Neural cell (in vitro differentiated cells): ENCODE measurements around the gene POU6F2. TPM values are rescaled to one million over a fixed set of nuclear protein-coding genes. Genes with fewer than 3 reads are reported as not detected.

Experiments
- H2AFZ ChIP-seq: fragments of 200-600, 300-800 bp; sonication (generic), shearing (Covaris generic); 2 replicates; pipeline ENCODE4 v1.6.0; 2014; ENCODE audit warnings: low read depth, mild to moderate bottlenecking, antibody characterized with exemption, low read length, moderate library complexity
- H3F3A ChIP-seq: fragments of 200-600 bp; shearing (Covaris generic); 2 replicates; pipeline ENCODE4 v1.6.1; 2016; ENCODE audit warnings: mild to moderate bottlenecking, moderate library complexity, mixed read lengths, antibody characterized with exemption, low read length; ENCODE audit not compliant: insufficient read depth, poor library complexity, severe bottlenecking
- H3K27ac ChIP-seq: fragments of 200-600, 300-800 bp; sonication (generic), shearing (Covaris generic); 2 replicates; pipeline ENCODE4 v1.5.1; 2014; ENCODE audit warnings: mild to moderate bottlenecking, low read length, moderate library complexity
- H3K27me3 ChIP-seq: fragments of 300-800, 200-600 bp; sonication (generic), shearing (Covaris generic); 2 replicates; pipeline ENCODE4 v1.6.0; 2014; ENCODE audit warnings: mild to moderate bottlenecking, low read depth, low read length, moderate library complexity; ENCODE audit not compliant: insufficient read depth
- H3K36me3 ChIP-seq: fragments of 300-800, 200-600 bp; sonication (generic), shearing (Covaris generic); 2 replicates; pipeline ENCODE4 v1.5.1; 2014; ENCODE audit warnings: mild to moderate bottlenecking, antibody characterized with exemption, low read length, moderate library complexity; ENCODE audit not compliant: insufficient read depth
- H3K4me2 ChIP-seq: fragments of 300-800, 200-600 bp; sonication (generic), shearing (Covaris generic); 2 replicates; pipeline ENCODE4 v1.6.0; 2014; ENCODE audit warnings: mild to moderate bottlenecking, low read length
- H3K4me3 ChIP-seq: fragments of 300-800, 200-600 bp; sonication (generic), shearing (Covaris generic); 2 replicates; pipeline ENCODE4 v1.5.1; 2014; ENCODE audit warnings: mild to moderate bottlenecking, low read length, moderate library complexity
- H3K79me2 ChIP-seq: fragments of 200-600 bp; shearing (Covaris generic); replicated peaks from 2 replicates; pipeline ENCODE4 v1.6.0; 2014; ENCODE audit warnings: mild to moderate bottlenecking, low read length, moderate library complexity; ENCODE audit not compliant: insufficient read depth
- H3K9ac ChIP-seq: fragments of 300-800, 200-600 bp; sonication (generic), shearing (Covaris generic); 2 replicates; pipeline ENCODE4 v1.6.1; 2016; ENCODE audit warnings: mild to moderate bottlenecking, low read length, mixed read lengths
- H3K9me2 ChIP-seq: fragments of 200-600 bp; shearing (Covaris generic); 2 replicates; pipeline ENCODE4 v1.6.1; 2016; ENCODE audit warnings: mild to moderate bottlenecking, low read length, mixed read lengths; ENCODE audit not compliant: insufficient read depth
- H3K9me3 ChIP-seq: fragments of 200-600, 300-800 bp; sonication (generic), shearing (Covaris generic); 2 replicates; pipeline ENCODE4 v1.6.1; 2016; ENCODE audit warnings: mild to moderate bottlenecking, mixed run types, low read length, moderate library complexity, mixed read lengths
- H4K20me1 ChIP-seq: fragments of 200-600 bp; shearing (Covaris generic); 2 replicates; pipeline ENCODE4 v1.6.1; 2016; ENCODE audit warnings: mild to moderate bottlenecking, mixed run types; ENCODE audit not compliant: insufficient read depth
- EP300 ChIP-seq: fragments of 450-650 bp; conservative IDR thresholded peaks from 2 replicates; pipeline ENCODE4 v1.6.1; 2014; ENCODE audit warnings: antibody characterized with exemption, mild to moderate bottlenecking, moderate library complexity; ENCODE audit not compliant: poor library complexity, severe bottlenecking
- EZH2 ChIP-seq: fragments of 200-600, 300-800 bp; shearing (Covaris generic), sonication (generic); IDR thresholded peaks from 2 replicates; pipeline ENCODE4 v1.6.1; 2014; ENCODE audit warnings: antibody characterized with exemption, low read length, borderline replicate concordance, mild to moderate bottlenecking; ENCODE audit not compliant: insufficient read depth, poor library complexity, severe bottlenecking
- MXI1 ChIP-seq: fragments of 450-650 bp; conservative IDR thresholded peaks from 2 replicates; pipeline ENCODE4 v1.6.1; 2014; ENCODE audit warnings: antibody characterized with exemption, mild to moderate bottlenecking; ENCODE audit not compliant: poor library complexity, severe bottlenecking
- POLR2AphosphoS5 ChIP-seq: IDR thresholded peaks from 2 replicates; pipeline ENCODE4 v1.6.1; 2012
- RAD21 ChIP-seq: fragments of 450-650 bp; conservative IDR thresholded peaks from 2 replicates; pipeline ENCODE4 v1.6.1; 2014; ENCODE audit warnings: antibody characterized with exemption, mild to moderate bottlenecking, moderate library complexity
- SMC3 ChIP-seq: fragments of 450-650 bp; conservative IDR thresholded peaks from 2 replicates; pipeline ENCODE4 v1.6.1; 2014; ENCODE audit warnings: antibody characterized with exemption, mild to moderate bottlenecking, moderate library complexity; ENCODE audit not compliant: poor library complexity
- TAF1 ChIP-seq: IDR thresholded peaks from 2 replicates; pipeline ENCODE4 v1.6.1; 2012; ENCODE audit warnings: low read depth
- polyA plus RNA-seq: library from polyadenylated mRNA; depleted of rRNA; stranded (reverse); fragments of >200 nt; gene quantifications from 2 replicates; pipeline ENCODE4 v1.2.3, GENCODE V29; 2014
- TF ChIP-seq, protein P1 (sequence below): fragments of 450-650 bp; IDR thresholded peaks from 2 replicates; pipeline ENCODE4 v1.5.1; 2014; ENCODE audit warnings: antibody characterized with exemption, mild to moderate bottlenecking, moderate library complexity; ENCODE audit not compliant: poor library complexity, severe bottlenecking
- TF ChIP-seq, protein P2 (sequence below): IDR thresholded peaks from 2 replicates; pipeline ENCODE4 v1.6.1; 2012; ENCODE audit warnings: borderline replicate concordance

Gene POU6F2
- polyA plus RNA-seq, 1 donor from 2014 or later = 2.8 TPM

DNA sequence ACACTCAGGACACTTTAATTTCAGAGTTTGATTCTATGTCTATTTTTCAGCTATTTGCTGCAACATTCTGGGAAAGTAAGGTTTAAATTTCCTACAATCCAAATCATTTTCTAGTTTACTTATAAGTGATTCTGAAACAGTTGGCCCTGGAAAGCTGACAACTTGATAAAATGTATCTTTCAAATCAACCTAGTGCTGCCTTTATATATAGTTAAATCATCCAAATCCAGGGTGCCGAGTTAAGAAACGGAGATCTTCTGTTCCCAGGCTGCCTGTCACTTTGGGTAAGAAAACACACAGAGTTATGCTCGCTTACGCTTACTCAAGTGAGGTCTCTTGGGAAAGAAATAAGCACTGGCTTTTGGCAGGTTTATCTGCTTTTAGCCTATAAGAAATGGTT, 175.0 kb downstream of the POU6F2 start:
- no peak overlapping the region for H3K4me2 ChIP-seq
- no peak overlapping the region for H3K4me3 ChIP-seq

DNA sequence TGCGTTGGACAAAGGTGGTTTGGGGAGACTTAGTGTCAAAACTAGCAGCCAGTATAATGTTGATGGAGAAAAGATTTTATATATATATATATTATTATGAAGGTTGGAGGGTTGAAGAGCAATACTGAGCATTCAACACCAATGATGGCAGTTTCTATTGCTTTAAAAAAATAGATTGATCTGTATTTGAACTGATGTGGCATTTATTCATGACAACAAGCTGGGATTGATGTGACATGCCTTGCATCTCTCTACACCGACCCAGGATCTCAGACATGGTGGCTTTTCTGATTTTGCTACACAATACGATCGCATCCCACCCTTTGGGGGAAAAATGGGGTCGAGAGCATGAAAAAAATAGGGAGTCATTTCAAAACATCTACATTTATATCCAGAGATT, 175.4 kb downstream of the POU6F2 start:
- Histone ChIP-seq H3F3A (no peaks in the 10 kb centered on the region), H3K9ac (no peak overlapping the region), H3K9me2 (no peaks in the 10 kb centered on the region), H3K4me3 (no peak overlapping the region), H3K4me2 (peak overlapping the region; percentile 26), H3K27me3 (no peaks in the 10 kb centered on the region), H4K20me1 (no peaks in the 10 kb centered on the region), H3K9me3 (no peaks in the 10 kb centered on the region), H3K36me3 (no peaks in the 10 kb centered on the region), H3K27ac (no peak overlapping the region), H2AFZ (no peak overlapping the region), H3K79me2 (no peaks in the 10 kb centered on the region)
- TF ChIP-seq, protein P1, sequence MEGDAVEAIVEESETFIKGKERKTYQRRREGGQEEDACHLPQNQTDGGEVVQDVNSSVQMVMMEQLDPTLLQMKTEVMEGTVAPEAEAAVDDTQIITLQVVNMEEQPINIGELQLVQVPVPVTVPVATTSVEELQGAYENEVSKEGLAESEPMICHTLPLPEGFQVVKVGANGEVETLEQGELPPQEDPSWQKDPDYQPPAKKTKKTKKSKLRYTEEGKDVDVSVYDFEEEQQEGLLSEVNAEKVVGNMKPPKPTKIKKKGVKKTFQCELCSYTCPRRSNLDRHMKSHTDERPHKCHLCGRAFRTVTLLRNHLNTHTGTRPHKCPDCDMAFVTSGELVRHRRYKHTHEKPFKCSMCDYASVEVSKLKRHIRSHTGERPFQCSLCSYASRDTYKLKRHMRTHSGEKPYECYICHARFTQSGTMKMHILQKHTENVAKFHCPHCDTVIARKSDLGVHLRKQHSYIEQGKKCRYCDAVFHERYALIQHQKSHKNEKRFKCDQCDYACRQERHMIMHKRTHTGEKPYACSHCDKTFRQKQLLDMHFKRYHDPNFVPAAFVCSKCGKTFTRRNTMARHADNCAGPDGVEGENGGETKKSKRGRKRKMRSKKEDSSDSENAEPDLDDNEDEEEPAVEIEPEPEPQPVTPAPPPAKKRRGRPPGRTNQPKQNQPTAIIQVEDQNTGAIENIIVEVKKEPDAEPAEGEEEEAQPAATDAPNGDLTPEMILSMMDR = no peak
- TF ChIP-seq, protein P2, sequence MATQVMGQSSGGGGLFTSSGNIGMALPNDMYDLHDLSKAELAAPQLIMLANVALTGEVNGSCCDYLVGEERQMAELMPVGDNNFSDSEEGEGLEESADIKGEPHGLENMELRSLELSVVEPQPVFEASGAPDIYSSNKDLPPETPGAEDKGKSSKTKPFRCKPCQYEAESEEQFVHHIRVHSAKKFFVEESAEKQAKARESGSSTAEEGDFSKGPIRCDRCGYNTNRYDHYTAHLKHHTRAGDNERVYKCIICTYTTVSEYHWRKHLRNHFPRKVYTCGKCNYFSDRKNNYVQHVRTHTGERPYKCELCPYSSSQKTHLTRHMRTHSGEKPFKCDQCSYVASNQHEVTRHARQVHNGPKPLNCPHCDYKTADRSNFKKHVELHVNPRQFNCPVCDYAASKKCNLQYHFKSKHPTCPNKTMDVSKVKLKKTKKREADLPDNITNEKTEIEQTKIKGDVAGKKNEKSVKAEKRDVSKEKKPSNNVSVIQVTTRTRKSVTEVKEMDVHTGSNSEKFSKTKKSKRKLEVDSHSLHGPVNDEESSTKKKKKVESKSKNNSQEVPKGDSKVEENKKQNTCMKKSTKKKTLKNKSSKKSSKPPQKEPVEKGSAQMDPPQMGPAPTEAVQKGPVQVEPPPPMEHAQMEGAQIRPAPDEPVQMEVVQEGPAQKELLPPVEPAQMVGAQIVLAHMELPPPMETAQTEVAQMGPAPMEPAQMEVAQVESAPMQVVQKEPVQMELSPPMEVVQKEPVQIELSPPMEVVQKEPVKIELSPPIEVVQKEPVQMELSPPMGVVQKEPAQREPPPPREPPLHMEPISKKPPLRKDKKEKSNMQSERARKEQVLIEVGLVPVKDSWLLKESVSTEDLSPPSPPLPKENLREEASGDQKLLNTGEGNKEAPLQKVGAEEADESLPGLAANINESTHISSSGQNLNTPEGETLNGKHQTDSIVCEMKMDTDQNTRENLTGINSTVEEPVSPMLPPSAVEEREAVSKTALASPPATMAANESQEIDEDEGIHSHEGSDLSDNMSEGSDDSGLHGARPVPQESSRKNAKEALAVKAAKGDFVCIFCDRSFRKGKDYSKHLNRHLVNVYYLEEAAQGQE = no peak
- TF ChIP-seq EZH2 (no peak), POLR2AphosphoS5 (peak; percentile 84), EP300 (peak; percentile 74), RAD21 (no peak), SMC3 (no peak), MXI1 (no peak), TAF1 (no peak)

More for the DNA sequence above, 175.0 kb downstream of the POU6F2 start:
- H3K27ac ChIP-seq = no peak overlapping the region
- no peaks in the 10 kb centered on the region for H3F3A ChIP-seq
- H3K9ac ChIP-seq = no peak overlapping the region
- H3K79me2 ChIP-seq = no peaks in the 10 kb centered on the region
- no peak overlapping the region for H2AFZ ChIP-seq
- TF ChIP-seq, protein P1 = no peak
- TF ChIP-seq TAF1 = no peak
- no peak for TF ChIP-seq MXI1
- TF ChIP-seq RAD21 = no peak
- TF ChIP-seq EZH2 = no peak
- TF ChIP-seq EP300 = no peak
- no peak for TF ChIP-seq POLR2AphosphoS5
- TF ChIP-seq, protein P2 = no peak
- TF ChIP-seq SMC3 = no peak
- H3K9me3 ChIP-seq = no peaks in the 10 kb centered on the region
- no peaks in the 10 kb centered on the region for H3K9me2 ChIP-seq
- no peaks in the 10 kb centered on the region for H3K27me3 ChIP-seq
- H4K20me1 ChIP-seq = no peaks in the 10 kb centered on the region
- H3K36me3 ChIP-seq = no peaks in the 10 kb centered on the region
